ENCODE data around the gene ZNF675. TPM values are rescaled to one million over a fixed set of nuclear protein-coding genes. Genes with fewer than 3 reads are reported as not detected.

Gene ZNF675
- polyA plus RNA-seq, 1 donor from 2014 or later, result 37.3 TPM

Other genes starting within 250 kb of the ZNF675 start
- gene ZNF681, start 71.7 kb upstream of the ZNF675 start, polyA plus RNA-seq, result 4.6 TPM
- 2.7 TPM for gene ZNF726, start 227.7 kb upstream of the ZNF675 start, polyA plus RNA-seq

All from IgD-negative memory B cell (primary cell).